ENCODE data around the gene MAP3K14.

Gene MAP3K14

DNA sequence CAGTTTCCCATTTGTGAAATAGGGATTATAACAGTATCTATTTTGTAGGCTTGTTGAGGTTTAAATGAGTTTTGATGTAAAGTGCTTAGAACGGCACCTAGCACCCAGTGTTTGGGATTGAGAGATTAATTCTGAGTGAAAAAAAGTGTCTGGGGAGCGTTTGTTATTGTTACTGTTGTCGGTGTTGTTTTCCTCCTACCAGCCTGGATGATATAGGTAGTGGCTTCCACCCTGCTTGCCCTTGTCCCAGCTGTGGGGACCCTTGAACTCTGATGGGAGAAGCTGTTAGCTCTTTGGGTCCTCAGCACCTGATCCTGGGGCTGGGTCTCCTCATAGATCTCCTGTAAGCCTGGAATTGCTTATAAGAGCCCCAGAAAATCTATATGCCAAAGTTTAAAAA lies 90.2 kb downstream of the MAP3K14 start:
- H2AFZ ChIP-seq (ENCODE audit: low read depth, low read length, severe bottlenecking): no peak overlapping the region
- peak overlapping the region; percentile 99 for H3K27ac ChIP-seq (ENCODE audit: low read depth, low read length)
- H4K20me1 ChIP-seq (ENCODE audit: low read depth, low read length): no peaks in the 10 kb centered on the region
- no peaks in the 10 kb centered on the region for H3K9me3 ChIP-seq (ENCODE audit: insufficient read depth, low read length)
- peaks cover 70% of the 10 kb centered on the region for H3F3A ChIP-seq (ENCODE audit: insufficient read depth)
- H3K27me3 ChIP-seq (ENCODE audit: low read length): no peaks in the 10 kb centered on the region
- H3K4me3 ChIP-seq (ENCODE audit: insufficient read depth, low read length, poor library complexity, severe bottlenecking): peak overlapping the region; percentile 48
- H3K79me2 ChIP-seq (ENCODE audit: insufficient read depth, low read length): peaks cover 65% of the 10 kb centered on the region
- H3K9me2 ChIP-seq (replicated peaks; ENCODE audit: insufficient read depth, low read length): no peaks in the 10 kb centered on the region
- no peak for TF ChIP-seq EZH2phosphoT487 (conservative IDR thresholded peaks at IDR 0.05; ENCODE audit: low read length)
- TF ChIP-seq, protein P1, sequence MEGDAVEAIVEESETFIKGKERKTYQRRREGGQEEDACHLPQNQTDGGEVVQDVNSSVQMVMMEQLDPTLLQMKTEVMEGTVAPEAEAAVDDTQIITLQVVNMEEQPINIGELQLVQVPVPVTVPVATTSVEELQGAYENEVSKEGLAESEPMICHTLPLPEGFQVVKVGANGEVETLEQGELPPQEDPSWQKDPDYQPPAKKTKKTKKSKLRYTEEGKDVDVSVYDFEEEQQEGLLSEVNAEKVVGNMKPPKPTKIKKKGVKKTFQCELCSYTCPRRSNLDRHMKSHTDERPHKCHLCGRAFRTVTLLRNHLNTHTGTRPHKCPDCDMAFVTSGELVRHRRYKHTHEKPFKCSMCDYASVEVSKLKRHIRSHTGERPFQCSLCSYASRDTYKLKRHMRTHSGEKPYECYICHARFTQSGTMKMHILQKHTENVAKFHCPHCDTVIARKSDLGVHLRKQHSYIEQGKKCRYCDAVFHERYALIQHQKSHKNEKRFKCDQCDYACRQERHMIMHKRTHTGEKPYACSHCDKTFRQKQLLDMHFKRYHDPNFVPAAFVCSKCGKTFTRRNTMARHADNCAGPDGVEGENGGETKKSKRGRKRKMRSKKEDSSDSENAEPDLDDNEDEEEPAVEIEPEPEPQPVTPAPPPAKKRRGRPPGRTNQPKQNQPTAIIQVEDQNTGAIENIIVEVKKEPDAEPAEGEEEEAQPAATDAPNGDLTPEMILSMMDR (IDR thresholded peaks at IDR 0.05; ENCODE audit: insufficient read depth, low read length, poor library complexity, severe bottlenecking): no peak
- H3K36me3 ChIP-seq (ENCODE audit: low read length): no peaks in the 10 kb centered on the region
- H3K9ac ChIP-seq (ENCODE audit: low read length): peak overlapping the region; percentile 98
- H3K4me2 ChIP-seq (ENCODE audit: low read depth, low read length, poor library complexity, severe bottlenecking): peak overlapping the region; percentile 92

DNA sequence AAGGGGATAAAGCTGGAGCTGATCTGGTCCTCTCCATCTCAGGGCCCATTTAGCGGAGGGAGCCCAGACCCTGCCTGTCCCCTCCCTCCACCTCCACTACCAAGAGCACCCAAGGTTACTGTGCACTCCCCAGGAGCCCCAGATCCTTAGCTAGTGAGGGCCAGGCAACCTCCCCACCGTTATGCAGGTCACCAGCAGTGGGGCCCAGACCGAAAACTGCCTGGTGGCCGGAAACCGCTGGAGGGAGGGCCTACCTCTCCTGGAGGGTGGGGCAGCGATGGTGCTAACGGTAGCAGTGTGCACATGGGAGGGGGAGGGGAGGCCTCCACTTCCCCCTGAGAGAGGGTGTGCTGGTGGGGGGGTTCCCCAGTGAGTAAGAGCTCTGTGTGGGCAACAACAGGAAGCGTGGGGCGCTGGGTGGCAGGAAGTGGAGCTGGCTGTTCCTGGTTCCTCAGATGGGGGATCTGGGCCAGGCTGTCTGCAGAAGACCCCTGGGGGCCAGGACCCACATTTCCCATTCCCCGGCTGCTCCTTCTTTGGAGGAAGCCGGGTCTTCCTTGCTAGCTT lies 90.8 kb downstream of the MAP3K14 start:
- Histone ChIP-seq H3F3A (ENCODE audit: insufficient read depth) (peaks cover 71% of the 10 kb centered on the region), H3K9ac (ENCODE audit: low read length) (peak overlapping the region; percentile 98), H3K9me3 (ENCODE audit: insufficient read depth, low read length) (no peaks in the 10 kb centered on the region), H3K79me2 (ENCODE audit: insufficient read depth, low read length) (peaks cover 64% of the 10 kb centered on the region), H2AFZ (ENCODE audit: low read depth, low read length, severe bottlenecking) (no peak overlapping the region), H3K27ac (ENCODE audit: low read depth, low read length) (peak overlapping the region; percentile 99), H3K4me2 (ENCODE audit: low read depth, low read length, poor library complexity, severe bottlenecking) (peak overlapping the region; percentile 92), H3K36me3 (ENCODE audit: low read length) (no peaks in the 10 kb centered on the region), H3K27me3 (ENCODE audit: low read length) (no peaks in the 10 kb centered on the region), H4K20me1 (ENCODE audit: low read depth, low read length) (no peaks in the 10 kb centered on the region), H3K9me2 (replicated peaks; ENCODE audit: insufficient read depth, low read length) (no peaks in the 10 kb centered on the region), H3K4me3 (ENCODE audit: insufficient read depth, low read length, poor library complexity, severe bottlenecking) (peak overlapping the region; percentile 85)
- TF ChIP-seq, protein P1 (IDR thresholded peaks at IDR 0.05; ENCODE audit: insufficient read depth, low read length, poor library complexity, severe bottlenecking): no peak
- no peak for TF ChIP-seq EZH2phosphoT487 (conservative IDR thresholded peaks at IDR 0.05; ENCODE audit: low read length)

DNA sequence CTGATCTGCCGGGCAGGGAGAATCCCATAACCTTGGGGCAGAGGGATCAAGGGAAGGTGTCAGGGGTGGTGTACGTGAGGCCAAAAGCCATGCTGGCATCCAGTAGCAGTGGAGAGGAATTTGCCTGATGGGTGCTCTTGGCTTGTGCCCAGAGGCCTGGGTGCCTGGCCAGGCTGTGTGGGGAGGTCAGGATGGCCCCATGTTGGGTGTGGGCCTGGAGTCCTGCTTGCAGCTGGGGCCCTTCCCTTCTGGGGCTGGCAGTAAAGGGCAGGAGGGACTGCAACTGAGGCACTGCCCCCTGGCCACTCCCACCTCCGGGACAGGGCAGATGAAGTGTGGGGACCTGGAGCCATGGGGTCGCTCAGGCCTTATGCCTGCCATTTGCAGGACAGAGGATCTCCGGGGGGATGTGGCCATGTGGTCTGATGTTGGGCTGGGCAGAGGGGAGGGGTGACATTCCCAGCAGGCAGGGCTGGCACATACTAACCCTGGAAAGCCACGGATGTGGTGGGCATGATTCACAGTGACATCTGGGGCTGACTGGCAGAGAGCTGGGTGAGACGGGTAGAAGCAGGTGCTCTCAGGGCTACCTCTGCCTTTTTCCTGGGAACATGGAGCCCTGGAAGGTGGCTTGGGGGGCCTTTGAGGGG lies 91.6 kb downstream of the MAP3K14 start:
- TF ChIP-seq, protein P1 (IDR thresholded peaks at IDR 0.05; ENCODE audit: insufficient read depth, low read length, poor library complexity, severe bottlenecking): no peak
- no peak for TF ChIP-seq EZH2phosphoT487 (conservative IDR thresholded peaks at IDR 0.05; ENCODE audit: low read length)
- Histone ChIP-seq H3K4me2 (ENCODE audit: low read depth, low read length, poor library complexity, severe bottlenecking) (peak overlapping the region; percentile 92), H3K9ac (ENCODE audit: low read length) (peak overlapping the region; percentile 98), H3K9me2 (replicated peaks; ENCODE audit: insufficient read depth, low read length) (no peaks in the 10 kb centered on the region), H3K36me3 (ENCODE audit: low read length) (no peaks in the 10 kb centered on the region), H3K27me3 (ENCODE audit: low read length) (no peaks in the 10 kb centered on the region), H3K9me3 (ENCODE audit: insufficient read depth, low read length) (no peaks in the 10 kb centered on the region), H3K27ac (ENCODE audit: low read depth, low read length) (peak overlapping the region; percentile 99), H3F3A (ENCODE audit: insufficient read depth) (peaks cover 79% of the 10 kb centered on the region), H4K20me1 (ENCODE audit: low read depth, low read length) (no peaks in the 10 kb centered on the region), H3K4me3 (ENCODE audit: insufficient read depth, low read length, poor library complexity, severe bottlenecking) (peak overlapping the region; percentile 85), H3K79me2 (ENCODE audit: insufficient read depth, low read length) (peaks cover 64% of the 10 kb centered on the region), H2AFZ (ENCODE audit: low read depth, low read length, severe bottlenecking) (no peak overlapping the region)
